Psoas muscle (tissue), 8 donors: ENCODE data around the gene HLA-DOB. TPM values are rescaled to one million over a fixed set of nuclear protein-coding genes. Genes with fewer than 3 reads are reported as not detected.

Experiments
- ATAC-seq, 4 donors: fragments of 200-7000 bp; cut with Tn5 transposase; one replicate each; pipeline ENCODE4 v1.9.1; 2020; ENCODE audit warnings: moderate library complexity in 3 of 4, mild to moderate bottlenecking in 2 of 4
- DNase-seq, 2 donors: peaks; one replicate each; pipeline ENCODE4 v3.0.0-alpha.2; 2020
- H3K27ac ChIP-seq: fragments of 200-600 bp; one replicate; pipeline ENCODE4 v1.8.0; 2022
- H3K27me3 ChIP-seq, 3 donors: fragments of 200-600 bp in 1 of 3; one replicate each; pipeline versions ENCODE4 v1.6.1 to v1.8.0; 2013 to 2022; ENCODE audit warnings: low read length in 2 of 3, mild to moderate bottlenecking in 2 of 3, moderate library complexity in 1 of 3; ENCODE audit not compliant: insufficient read depth in 3 of 3
- H3K36me3 ChIP-seq, 2 donors: fragments of 200-600 bp in 1 of 2; one replicate each; pipeline versions ENCODE4 v1.6.1 to v1.8.0; 2013 to 2022; ENCODE audit warnings: low read depth in 1 of 2, mild to moderate bottlenecking in 1 of 2, moderate library complexity in 1 of 2; ENCODE audit not compliant: insufficient read depth in 1 of 2
- H3K4me1 ChIP-seq: fragments of 200-600 bp; one replicate; pipeline ENCODE4 v1.8.0; 2022
- H3K4me3 ChIP-seq: fragments of 200-600 bp; one replicate; pipeline ENCODE4 v1.8.0; 2022; ENCODE audit warnings: mild to moderate bottlenecking
- H3K9me3 ChIP-seq: fragments of 200-600 bp; one replicate; pipeline ENCODE4 v1.8.0; 2022
- WGBS, 3 donors: extraction: QIAGEN DNeasy Blood & Tissue Kit; methylation state at CpG; one replicate each; pipeline versions ENCODE4 v1.1.6 to v1.1.7; 2013; 5-methylcytosine and 5-hydroxymethylcytosine counted together
- intact Hi-C, 2 donors: fragments of 100-400 bp; cut with DNase I; formaldehyde crosslinking; loops; one replicate each; pipeline versions ENCODE4 v1.11.0 to v1.14.2; 2022
- polyA plus RNA-seq, 3 donors: library from polyadenylated mRNA; stranded (reverse); fragments of 200-250 nt; gene quantifications; one replicate each; pipeline ENCODE4 v1.2.3, GENCODE V29; 2013
- total RNA-seq, 4 donors: library from RNA; stranded (reverse); fragmentation: NEBNext Ultra II Directional in 2 of 4; extraction: Animal tissue kit (Norgen Biotek cat#: 25700) in 2 of 4; gene quantifications; one replicate each; pipeline versions ENCODE4 v1.2.1 to v1.2.4, GENCODE V29; 2021 to 2023
- TF ChIP-seq, protein P1 (sequence below): fragments of 200-600 bp; IDR thresholded peaks from one replicate; pipeline ENCODE4 v1.8.0; 2022; ENCODE audit warnings: antibody characterized with exemption
- donor health status: healthy with polysubstance abuse.
- donor health status: DM: no; HTN: no; CAD: no; lungs with moderate emphysema.
- donor health status: Bipolar disorder and iron deficiency.
- donor health status: healthy.
- donor health status: DM: yes; HTN: yes; CAD: no.
- donor health status: DM: no; HTN: no; CAD: no.
- donor health status: DM: no; HTN: no; CAD: no.
- donor health status: DM: yes; HTN: yes; CAD: no.

Gene HLA-DOB
- total and polyA plus RNA-seq, 7 donors, result 0.10 to 0.25 (median 0.20) TPM; not detected in 3

GRCh38 chr6:32853541-32854375 lies 37.0 kb upstream of the HLA-DOB start, which contains the start of the genes PSMB9 and TAP1:
Gene PSMB9 (plus strand): TSS chr6:32854192. CDS start chr6:32854230, 38 bp downstream.
Gene TAP1 (minus strand): TSS chr6:32853704. CDS start chr6:32853636, 68 bp downstream.
- peak; percentile 93 to 97 for DNase-seq
- Histone ChIP-seq H3K4me3 (peak within 1 kb of the TSS; percentile 92), H3K27ac (peak within 1 kb of the TSS; percentile 93), H3K36me3 (peaks cover 2 to 40% of the 10 kb centered on the region in 2 donors), H3K4me1 (peaks cover 13% of the 10 kb centered on the region), H3K9me3 (no peaks in the 10 kb centered on the region), H3K27me3 (no peaks in the 10 kb centered on the region)
- intact Hi-C loops, result loop anchor here (2.0 kb wide), 1 partner anchor 15 kb away; the partner anchor contains the start of gene TAP2 (in 2 of the 2)
- 0 to 1% (median 0%) methylated on average over 62 to 68 of the region's 68 CpGs for WGBS, 3 donors
- TF ChIP-seq, protein P1, sequence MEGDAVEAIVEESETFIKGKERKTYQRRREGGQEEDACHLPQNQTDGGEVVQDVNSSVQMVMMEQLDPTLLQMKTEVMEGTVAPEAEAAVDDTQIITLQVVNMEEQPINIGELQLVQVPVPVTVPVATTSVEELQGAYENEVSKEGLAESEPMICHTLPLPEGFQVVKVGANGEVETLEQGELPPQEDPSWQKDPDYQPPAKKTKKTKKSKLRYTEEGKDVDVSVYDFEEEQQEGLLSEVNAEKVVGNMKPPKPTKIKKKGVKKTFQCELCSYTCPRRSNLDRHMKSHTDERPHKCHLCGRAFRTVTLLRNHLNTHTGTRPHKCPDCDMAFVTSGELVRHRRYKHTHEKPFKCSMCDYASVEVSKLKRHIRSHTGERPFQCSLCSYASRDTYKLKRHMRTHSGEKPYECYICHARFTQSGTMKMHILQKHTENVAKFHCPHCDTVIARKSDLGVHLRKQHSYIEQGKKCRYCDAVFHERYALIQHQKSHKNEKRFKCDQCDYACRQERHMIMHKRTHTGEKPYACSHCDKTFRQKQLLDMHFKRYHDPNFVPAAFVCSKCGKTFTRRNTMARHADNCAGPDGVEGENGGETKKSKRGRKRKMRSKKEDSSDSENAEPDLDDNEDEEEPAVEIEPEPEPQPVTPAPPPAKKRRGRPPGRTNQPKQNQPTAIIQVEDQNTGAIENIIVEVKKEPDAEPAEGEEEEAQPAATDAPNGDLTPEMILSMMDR, result peak; percentile 70
- ATAC-seq, result peak; percentile 95 to 97 (median 96)

DNA sequence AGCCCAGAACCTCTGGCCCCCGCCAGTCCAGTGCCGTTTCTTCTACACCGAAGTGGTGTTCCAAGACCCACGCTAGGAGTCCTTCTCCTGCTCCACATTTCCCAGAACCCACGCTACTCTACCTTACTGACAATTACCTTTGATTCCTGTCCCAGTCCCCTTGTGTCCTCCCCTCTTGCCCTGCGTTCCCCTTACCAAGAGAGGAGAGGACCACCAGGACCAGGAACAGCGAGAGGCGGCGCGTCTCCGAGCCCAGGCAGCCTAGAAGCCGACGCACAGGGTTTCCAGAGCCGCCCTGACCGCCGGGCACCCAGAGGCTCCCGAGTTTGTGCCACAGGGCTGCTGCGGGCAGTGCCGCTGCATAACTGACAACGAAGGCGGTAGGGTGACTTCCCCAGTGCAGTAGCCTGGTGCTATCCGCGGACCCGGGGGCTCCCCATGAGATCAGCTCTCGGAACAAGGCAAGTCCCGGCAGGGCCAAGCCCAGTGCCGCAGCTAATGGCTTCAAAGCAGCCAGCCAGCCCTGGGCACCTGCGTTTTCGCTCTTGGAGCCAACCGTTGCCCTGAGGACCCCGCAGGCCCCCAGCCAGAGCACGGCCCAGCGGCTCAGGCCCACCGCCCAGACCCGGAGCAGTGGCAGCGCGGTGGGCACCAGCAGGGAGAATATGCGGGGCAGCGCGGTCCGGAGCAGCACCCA lies 36.2 kb upstream of the HLA-DOB start:
- peak overlapping the region; percentile 92 for H3K4me3 ChIP-seq
- peak overlapping the region; percentile 93 for H3K27ac ChIP-seq
- intact Hi-C loops, result loop anchor here in 1 of 2 donors (2.0 kb wide), 1 partner anchor 14 kb away; the partner anchor contains the start of gene TAP2
- no peaks in the 10 kb centered on the region for H3K27me3 ChIP-seq
- DNase-seq, result peak; percentile 34 to 68
- peak; percentile 32 to 55 (median 42) for ATAC-seq
- TF ChIP-seq, protein P1, result no peak
- WGBS, 3 donors, result 0 to 1% (median 0%) methylated on average over 34 to 41 of the region's 41 CpGs
- H3K36me3 ChIP-seq, result peaks cover 2 to 42% of the 10 kb centered on the region in 2 donors
- H3K4me1 ChIP-seq, result peaks cover 13% of the 10 kb centered on the region
- no peaks in the 10 kb centered on the region for H3K9me3 ChIP-seq

GRCh38 chr6:32852018-32852843 lies 35.4 kb upstream of the HLA-DOB start:
- Histone ChIP-seq H3K27ac (peak overlapping the region; percentile 93), H3K4me1 (peaks cover 13% of the 10 kb centered on the region), H3K27me3 (no peaks in the 10 kb centered on the region), H3K4me3 (peak overlapping the region; percentile 92), H3K36me3 (peaks cover 2 to 48% of the 10 kb centered on the region in 2 donors), H3K9me3 (no peaks in the 10 kb centered on the region)
- TF ChIP-seq, protein P1, result no peak
- 44 to 50% (median 48%) methylated on average over 23 of the region's 23 CpGs for WGBS, 3 donors
- intact Hi-C loops, result loop anchor here in 1 of 2 donors (2.0 kb wide), 1 partner anchor 13 kb away; the partner anchor contains the start of gene TAP2
- peak in 1 of 2 donors; percentile 38 for DNase-seq
- ATAC-seq, result no peak

DNA sequence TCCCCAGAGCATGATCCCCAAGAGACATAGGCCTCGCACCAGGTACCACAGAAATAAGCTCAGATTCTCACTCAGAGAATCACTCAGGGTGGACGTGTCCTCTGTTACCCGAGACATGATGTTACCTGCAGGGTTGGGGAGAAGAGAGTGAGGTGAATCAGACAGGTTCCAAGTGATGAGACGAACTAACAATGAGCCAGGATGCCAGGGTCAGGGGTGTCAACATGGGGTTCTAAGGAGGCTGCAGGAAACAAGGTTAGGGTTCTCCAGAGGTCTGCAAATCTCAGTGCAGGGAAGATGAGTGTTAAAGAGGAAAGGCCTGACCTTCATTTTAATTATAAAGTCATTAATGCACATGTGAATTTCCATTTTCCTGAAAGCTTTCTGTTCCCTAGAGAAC lies 34.2 kb upstream of the HLA-DOB start:
- no peak for DNase-seq
- TF ChIP-seq, protein P1, result no peak
- Histone ChIP-seq H3K27me3 (no peaks in the 10 kb centered on the region), H3K27ac (no peak overlapping the region), H3K36me3 (peaks cover 2 to 56% of the 10 kb centered on the region in 2 donors), H3K4me1 (peaks cover 13% of the 10 kb centered on the region), H3K4me3 (no peak overlapping the region), H3K9me3 (no peaks in the 10 kb centered on the region)
- 91 to 94% (median 92%) methylated on average over 4 of the region's 4 CpGs for WGBS, 3 donors
- intact Hi-C loops, result no loop called here
- no peak for ATAC-seq
